Raji (cell line): Measurements from ENCODE around the gene MAST4.

Source experiments
- POLR2A ChIP-seq: IDR thresholded peaks from 2 replicates; pipeline ENCODE4 v1.6.1; 2011; ENCODE audit warnings: low read depth, low read length, control low read depth; ENCODE audit not compliant: insufficient read depth

MAST4 gene

GRCh38 chr5:66621146-66621545 lies 25.0 kb downstream of the MAST4 start:
- TF ChIP-seq POLR2A, result no peak

- TF ChIP-seq POLR2A, result no peak
These were observed 25.5 kb downstream of the MAST4 start for GRCh38 chr5:66621736-66622135.

- TF ChIP-seq POLR2A, result no peak
These were observed 32.4 kb downstream of the MAST4 start for GRCh38 chr5:66628561-66628960.

- no peak for TF ChIP-seq POLR2A
These were observed 33.3 kb downstream of the MAST4 start for GRCh38 chr5:66629446-66629845.

DNA sequence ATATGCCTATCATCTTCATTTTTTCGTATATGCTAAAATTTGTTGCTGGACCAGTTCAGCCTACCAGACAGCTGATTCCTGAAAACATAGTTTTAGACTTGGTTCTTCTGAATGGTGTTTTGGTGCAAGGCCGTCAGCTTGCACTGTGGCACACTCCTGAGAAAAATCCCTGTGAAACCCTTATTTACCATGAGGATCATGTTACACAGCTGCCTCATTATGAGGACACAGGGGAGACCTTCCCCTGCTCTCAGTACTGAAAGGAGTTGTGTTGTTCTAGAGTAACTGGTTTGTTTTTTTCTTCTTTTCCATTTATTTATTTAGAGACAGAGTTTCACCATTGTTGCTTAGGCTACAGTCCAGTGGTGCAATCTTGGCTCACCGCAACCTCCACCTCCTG lies 37.6 kb downstream of the MAST4 start:
- TF ChIP-seq POLR2A, result no peak

DNA sequence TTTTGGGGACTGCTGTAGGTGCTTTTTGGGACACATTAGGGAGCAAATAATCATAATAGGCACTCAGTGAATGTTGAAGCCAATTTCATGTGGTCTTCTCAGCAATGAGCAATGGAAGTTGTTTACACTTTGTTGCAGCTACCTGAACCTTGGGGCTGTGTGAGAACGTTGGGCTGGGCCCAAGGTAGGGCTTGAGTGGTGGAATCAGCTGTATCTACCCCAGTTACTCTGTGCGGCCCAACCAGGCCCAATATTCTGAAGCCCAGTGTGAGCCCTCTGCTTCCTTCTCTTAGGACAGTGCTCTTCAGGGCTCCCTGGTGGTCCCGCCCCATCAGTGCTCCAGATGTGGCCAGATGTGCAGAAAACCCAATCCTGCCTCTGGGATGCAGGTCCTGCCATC lies 38.4 kb downstream of the MAST4 start:
- TF ChIP-seq POLR2A, result no peak

DNA sequence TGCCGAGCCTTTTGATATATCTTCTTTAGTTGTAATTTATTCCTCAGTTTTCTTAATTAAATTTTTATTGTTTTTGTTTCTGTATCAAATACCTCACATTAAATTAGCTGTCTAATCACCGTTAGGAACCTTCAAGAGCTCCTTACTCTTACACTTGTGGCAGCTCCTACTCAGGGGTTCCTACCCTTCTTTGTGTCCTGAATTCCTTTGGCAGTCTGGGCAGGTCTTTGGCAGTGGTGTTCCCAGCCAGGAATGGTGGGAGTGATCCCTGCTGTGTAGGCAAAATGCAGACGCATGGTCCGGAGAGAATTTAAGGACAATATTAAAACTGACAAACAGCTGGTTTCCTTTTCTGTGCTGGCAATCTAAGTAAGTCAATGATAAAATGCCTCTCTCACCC lies 41.8 kb downstream of the MAST4 start:
- no peak for TF ChIP-seq POLR2A

GRCh38 chr5:66639037-66639436 lies 42.8 kb downstream of the MAST4 start:
- TF ChIP-seq POLR2A, result no peak

GRCh38 chr5:66642538-66642937 lies 46.3 kb downstream of the MAST4 start:
- no peak for TF ChIP-seq POLR2A

DNA sequence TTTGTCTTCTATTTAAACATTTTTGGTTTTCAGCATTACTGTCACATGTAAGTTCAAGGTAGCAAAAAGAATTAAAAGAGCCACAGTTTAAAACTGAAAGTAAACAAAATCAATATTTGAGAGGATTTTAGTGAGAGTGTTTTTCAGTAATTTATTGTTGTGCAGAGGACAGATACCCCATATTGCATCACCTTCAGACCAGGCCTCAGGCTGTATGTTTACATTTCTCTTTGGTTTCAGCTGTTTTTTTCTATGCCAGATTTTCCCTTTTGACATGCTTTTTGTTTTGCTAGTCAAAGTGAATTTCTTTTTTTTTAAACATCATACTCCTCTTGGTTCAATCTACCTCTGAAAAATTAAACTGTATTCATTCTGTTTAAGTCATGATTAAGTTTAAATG lies 47.2 kb downstream of the MAST4 start:
- no peak for TF ChIP-seq POLR2A

GRCh38 chr5:66644111-66644510 lies 47.9 kb downstream of the MAST4 start:
- no peak for TF ChIP-seq POLR2A

DNA sequence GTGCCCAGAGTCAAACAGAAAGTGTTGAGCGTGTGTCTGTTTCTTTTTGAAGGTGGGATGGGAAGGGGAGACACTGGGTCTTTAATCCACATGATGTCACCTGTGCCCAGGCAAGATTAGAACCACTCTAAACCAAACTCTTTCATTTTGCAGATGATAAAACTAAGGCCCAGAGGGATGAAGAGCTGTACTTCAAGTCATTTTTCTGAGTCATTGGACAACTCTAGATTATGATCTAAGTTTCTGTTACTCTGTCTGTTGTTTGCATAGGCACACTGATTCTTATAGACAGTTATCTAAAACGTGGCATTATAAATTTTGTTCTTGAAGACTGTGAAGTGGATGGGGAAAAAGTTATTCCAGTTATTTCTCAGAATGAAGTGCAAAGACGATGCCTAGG lies 48.8 kb downstream of the MAST4 start:
- no peak for TF ChIP-seq POLR2A

DNA sequence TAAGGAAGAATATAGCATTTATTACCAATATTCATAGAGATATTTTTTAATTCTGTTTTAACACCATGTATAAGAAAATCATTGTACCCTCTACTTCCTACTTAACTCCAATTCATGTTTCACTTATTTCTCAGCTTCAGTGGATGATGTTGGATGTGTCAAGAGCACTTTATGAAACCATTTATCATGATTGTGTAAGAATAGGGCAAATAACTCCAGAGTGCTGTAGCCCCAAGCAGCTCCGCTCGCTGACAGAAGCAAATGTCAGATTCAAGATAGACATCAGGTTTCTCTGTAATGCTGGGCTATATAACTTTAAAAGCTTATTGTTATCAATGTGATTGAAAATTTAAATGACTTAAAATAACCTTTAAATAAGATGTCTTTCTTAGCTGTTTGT lies 50.4 kb downstream of the MAST4 start:
- TF ChIP-seq POLR2A, result no peak

DNA sequence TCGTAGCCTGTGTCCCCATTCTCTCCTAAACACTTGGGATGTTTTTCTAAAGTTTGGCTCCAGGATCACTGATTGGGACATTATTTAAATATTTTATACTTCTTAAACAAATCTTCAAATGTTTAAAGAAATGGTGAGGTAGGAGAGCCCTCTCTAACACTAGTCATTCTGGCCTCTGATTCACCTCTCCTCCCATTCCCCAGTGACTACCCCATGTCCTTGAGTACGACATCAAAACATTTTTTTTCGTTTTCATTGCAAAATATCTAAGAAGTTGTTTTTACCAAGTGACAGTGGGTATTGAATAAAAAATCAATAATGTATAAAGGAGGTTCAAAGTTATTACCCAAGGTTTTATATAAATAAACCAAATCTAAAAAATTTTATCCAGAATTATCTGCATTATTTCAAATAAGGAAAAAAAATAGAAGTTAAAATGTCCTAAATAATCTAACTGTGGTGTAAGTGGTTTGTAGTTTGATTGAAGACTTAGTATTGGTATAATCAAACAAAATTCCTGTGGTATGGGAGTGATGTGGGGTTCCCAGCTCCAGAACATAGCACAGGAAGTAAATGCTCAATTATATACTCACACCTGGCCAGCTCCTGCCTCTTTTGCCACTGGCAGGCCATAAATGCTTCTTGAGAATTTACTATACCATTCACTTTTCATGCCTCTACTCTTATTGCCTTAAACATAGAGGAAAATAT lies 51.1 kb downstream of the MAST4 start:
- TF ChIP-seq POLR2A, result no peak

DNA sequence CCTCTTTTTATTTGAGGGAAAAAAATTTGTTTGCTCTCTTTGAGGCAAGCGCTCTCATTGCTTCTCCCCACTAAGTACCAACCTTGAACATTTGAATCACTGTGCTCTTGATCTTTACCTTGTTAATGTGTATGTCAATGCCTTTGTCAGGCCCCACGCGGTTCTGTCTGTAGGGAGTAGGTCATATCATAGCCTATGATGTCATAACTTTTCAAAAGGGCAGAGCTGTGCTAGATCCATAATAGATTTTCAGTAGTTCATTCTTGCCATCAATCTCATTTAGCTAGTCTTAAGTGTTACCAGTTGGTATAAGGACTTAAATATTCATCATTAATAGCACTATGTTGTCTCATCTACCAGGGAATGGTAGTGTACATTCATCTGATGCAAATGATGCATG lies 56.6 kb downstream of the MAST4 start:
- TF ChIP-seq POLR2A, result no peak

- TF ChIP-seq POLR2A, result no peak
These were observed 57.1 kb downstream of the MAST4 start for GRCh38 chr5:66653325-66653724.
